ENCODE measurements around the gene PLA2G4F.
A peak's percentile ranks its signal among the peaks of the same experiment; 100 is the strongest.

The PLA2G4F gene

DNA sequence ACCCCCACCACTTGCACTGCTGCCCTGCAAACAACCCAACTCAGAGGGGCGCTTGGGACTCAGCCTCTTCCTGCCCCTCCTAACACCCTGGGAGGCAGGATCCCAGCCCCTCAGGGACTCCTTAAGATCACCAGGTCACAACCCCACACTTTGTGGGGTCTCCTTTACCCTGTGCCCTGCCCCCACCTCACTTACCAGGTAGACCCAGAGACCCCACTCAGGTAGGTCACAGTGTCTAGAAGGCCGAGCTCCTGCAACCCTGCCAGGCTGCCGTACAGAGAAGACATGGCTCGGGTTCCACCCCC is 9.1 kb downstream of the PLA2G4F start:
- DNase-seq (ENCODE audit: low read depth, low spot score): no peak

DNA sequence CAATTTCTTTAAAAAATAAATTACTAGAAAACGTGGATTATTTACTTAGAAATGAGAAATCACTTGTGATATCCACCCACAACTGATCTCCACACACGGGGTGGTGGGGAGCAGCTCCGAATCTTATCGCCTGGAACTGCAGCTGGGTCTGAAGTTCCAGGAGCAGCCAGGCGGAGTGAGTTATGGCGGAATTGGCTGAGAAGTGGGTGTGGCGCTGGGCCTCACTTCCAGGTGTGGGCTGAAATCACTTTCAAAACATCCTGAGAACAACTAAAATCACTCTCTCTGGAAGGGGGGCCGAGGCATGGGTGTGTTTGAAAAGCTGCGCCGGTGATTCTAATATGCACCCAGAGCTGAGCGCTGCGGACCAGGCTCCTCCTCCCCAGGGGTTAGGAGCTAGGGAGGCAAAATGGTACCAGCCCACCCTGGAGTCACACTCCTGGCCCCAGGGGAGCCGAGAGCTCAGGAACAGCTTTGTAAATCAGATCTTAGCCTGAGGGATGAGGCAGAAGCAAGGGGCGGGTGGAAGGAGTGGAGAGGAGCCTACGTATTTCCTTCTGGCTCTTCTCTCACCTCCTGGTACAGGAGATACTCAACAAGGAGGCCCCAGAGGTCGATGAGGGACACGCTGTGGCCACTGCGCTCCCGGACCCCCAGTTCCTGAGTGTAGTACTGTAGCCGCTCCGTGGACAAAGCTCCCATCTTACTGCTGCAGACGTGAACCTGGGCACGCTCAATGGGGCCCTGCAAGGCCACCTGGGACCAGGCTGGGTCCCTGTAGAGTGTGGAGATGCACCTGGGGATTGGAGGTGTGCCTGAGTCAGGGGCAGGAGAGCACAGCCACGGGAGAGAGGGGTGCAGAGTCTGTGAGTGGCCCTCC is 9.6 kb downstream of the PLA2G4F start:
- no peak for DNase-seq (ENCODE audit: low read depth, low spot score)

GRCh38 chr15:42145546-42146455 is 10.6 kb downstream of the PLA2G4F start:
- no peak for DNase-seq (ENCODE audit: low read depth, low spot score)

GRCh38 chr15:42144841-42145375 is 11.5 kb downstream of the PLA2G4F start:
- no peak for DNase-seq (ENCODE audit: low read depth, low spot score)

DNA sequence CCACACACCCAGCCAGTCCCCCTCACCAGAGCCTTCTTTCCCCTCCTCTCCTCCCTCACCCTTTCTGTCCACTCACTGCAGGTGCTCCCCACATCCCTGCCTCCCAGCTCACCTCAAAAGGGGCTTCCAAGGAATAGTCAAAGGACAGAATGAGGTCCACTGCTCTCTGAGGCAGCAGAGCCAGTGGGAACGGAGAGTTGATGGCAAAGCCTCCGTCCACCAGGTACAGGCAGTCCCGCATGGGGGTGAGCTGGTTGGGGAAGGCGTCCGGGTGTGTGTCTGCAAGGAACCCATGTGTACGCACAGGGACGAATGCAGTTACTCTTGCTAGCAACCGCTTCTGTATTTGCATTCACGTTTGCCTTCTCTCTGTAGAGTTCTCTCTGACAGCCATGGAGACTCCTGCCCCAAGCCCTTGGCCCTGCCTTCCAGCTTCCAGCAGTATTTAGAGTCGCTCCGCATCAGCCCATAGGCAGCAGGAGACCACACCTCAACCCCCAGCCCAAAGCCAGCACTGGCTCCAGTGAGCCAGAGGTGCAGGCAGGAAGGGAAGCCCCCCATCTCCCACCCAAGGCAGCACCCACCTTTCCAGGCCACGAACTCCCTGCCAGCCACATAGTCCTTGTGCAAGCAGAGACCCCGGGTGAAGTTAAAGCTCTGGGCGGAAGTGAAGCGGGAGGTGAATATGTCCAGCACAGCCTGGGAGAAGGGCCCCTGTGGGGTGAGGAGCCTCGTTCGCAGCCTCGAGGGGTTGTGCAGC is 12.4 kb downstream of the PLA2G4F start:
- no peak for DNase-seq (ENCODE audit: low read depth, low spot score)

DNA sequence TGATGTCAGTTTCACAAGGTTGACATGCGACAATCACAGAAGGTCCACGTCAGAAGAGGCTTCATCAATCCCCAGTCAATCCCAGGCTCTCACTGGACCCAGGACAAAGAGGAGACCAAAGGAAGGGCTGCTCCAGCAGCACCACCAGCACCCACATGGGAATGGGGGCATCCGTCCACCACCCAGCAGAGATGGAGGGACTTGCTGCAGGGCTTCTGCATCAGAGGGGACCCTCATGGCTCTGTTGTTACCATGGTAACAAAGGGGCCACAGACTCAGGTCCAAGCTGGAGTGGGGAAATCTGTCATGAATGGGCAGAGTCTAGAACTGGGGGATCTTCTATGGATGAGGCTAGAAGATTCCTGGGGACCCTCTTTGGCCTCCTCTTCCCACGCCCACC is 13.1 kb downstream of the PLA2G4F start:
- DNase-seq (ENCODE audit: low read depth, low spot score): no peak

GRCh38 chr15:42141795-42142667 is 14.4 kb downstream of the PLA2G4F start:
- DNase-seq (ENCODE audit: low read depth, low spot score): no peak

DNA sequence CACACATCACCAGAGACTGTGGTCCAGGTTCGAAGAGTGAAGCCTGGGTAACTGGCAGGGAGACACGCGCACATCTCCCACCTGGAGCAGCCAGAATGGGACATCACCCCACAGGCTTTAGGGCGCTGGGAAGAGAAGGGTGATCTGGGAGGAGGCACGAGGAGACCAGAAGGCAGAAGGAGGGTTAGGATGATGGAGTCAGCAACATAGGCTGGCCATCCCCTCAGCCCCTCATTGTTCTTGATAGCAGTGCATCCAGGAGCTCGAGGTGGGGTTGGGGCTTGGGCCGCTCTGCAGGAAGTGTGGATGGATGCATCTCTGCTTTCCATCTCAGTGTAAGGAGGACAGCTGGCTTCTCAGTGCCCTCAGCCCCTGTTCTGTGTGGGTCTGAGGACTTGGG is 15.2 kb downstream of the PLA2G4F start:
- no peak for DNase-seq (ENCODE audit: low read depth, low spot score)

GRCh38 chr15:42140383-42141070 is 15.9 kb downstream of the PLA2G4F start:
- no peak for DNase-seq (ENCODE audit: low read depth, low spot score)

DNA sequence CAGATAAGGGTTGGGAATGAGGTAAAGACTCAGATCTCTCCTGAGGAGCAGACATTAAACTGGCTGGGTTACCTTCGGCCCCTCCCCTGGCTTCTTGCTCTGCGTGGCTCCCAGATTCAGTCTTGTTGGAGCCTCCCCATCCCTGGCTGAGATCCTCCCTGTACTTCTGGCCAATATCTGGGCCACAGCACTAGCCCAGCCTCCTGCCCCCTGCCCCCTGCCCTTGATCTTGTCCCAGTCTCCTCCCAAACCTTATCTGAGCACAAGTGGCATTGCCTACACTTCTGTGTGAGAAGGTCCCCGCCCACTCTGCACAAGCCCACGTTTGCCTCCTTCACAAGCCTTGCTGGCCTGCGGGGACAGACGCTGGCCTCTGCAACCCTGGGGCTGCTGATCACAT is 16.8 kb downstream of the PLA2G4F start:
- no peak for DNase-seq (ENCODE audit: low read depth, low spot score)

DNA sequence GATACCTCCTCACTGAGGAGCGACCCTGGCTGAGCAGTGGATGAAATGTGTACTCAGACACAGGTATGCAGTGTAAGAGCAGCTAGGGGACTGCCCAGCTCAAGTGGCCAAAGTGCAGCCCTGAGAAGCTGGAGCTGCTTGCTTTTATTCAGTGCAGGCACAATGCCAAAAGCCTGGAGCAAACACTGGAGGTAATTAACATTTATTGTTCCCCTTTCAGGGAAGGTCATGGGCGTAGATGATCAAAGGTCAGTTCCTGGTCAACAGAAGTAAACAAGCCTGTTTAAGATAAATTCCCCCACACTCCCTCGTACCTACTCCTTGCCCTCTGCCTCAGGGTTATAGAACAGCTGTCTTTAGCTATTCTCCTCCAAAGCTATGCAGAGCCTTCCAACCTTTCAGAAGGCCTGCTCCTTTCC is 17.5 kb downstream of the PLA2G4F start:
- DNase-seq (ENCODE audit: low read depth, low spot score): no peak

DNA sequence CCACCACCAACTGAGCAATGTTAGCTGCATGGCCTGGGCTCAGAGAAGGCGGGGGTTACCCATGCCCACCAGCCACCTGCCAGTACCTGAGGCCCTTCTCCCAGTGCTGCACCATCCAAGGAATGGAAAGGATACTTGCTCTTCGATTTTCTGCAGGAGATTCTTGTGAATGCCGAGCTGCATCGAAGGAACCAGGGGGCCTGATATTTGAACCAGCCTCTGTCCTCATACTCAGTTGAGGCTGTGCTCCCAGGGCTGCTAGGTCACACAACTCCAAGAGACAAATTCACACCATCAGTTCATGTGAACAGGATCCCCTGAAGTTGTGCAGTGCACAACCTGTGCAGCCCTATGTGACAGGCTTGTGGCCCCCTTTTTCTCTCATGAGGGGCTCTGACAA is 18.0 kb downstream of the PLA2G4F start:
- no peak for DNase-seq (ENCODE audit: low read depth, low spot score)

GRCh38 chr15:42137461-42138261 is 18.8 kb downstream of the PLA2G4F start:
- peak; percentile 67 for DNase-seq (ENCODE audit: low read depth, low spot score)

- no peak for DNase-seq (ENCODE audit: low read depth, low spot score)
These were observed 19.9 kb downstream of the PLA2G4F start for GRCh38 chr15:42136513-42136912.

DNA sequence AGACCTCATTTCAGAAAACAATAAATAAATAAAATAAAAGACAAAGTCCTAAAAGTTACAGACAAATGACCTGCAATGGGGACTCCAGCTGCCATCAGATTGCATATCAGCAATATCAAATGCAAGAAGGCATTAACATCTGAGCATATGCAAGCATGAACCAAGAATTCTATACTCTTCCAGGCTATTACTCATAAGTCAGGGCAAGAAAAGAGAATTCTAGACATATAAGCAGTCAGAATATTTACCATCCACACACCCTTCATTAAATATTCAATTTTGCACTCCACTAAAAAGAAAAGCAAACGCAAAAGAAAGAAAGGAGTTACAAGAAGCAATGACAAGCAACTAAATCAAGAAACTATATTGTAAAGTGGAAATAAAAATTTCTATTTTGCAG is 21.1 kb downstream of the PLA2G4F start:
- DNase-seq (ENCODE audit: low read depth, low spot score): no peak

DNA sequence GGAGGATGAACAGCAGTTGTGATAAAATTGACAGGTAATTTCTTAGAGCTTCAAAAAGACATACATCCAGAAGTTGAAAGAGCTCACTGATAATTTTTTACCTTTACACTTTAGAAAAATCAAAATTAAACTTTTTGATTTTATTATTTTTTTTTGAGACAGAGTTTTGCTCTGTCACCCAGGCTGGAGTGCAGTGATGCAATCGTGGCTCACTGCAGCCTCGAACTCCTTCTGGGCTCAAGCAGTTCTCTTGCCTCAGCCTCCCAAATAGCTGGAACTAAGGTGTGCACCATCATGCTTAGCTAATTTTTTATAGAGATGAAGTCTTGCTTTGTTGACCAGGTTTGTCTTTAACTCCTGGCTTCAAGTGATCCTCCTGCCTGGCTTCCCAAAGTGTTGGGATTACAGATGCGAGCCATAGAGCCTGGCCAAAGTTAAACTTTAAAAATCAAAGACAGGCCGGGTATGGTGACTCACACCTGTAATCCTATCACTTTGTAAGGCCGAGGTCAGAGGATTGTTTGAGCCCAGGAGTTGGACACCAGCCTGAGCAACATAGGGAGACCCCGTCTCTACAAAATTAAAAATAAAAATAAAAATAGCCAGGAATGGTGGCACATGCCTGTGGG is 21.7 kb downstream of the PLA2G4F start:
- no peak for DNase-seq (ENCODE audit: low read depth, low spot score)

DNA sequence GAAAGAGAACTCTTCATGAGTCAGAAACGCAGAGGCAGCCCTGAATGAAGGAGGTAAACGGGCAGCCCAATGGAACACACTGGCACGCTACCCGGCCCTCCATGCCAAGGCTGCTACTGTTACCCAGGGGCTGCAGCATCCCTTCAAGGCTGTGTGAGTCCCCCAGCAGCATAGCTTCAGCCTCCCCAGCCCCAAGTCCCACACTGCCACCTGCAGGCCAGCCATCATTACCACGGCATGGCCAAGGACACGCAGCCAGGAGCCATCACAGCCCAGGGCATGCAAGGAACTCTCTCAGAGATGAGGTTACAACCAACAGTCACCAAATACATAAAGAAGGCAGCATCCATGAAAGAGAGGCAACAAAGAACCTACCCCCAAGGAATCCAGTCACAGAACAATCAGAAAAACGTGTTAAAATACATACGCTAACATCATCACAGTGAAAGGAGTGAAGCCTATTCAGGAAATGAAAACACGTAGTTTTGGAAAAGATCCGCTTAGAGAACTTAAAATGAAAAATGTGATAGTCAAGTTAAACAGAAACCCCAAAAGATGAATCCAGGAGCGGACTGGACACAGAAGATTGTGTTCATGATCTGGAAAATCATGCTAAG is 22.4 kb downstream of the PLA2G4F start:
- DNase-seq (ENCODE audit: low read depth, low spot score): peak; percentile 44

DNA sequence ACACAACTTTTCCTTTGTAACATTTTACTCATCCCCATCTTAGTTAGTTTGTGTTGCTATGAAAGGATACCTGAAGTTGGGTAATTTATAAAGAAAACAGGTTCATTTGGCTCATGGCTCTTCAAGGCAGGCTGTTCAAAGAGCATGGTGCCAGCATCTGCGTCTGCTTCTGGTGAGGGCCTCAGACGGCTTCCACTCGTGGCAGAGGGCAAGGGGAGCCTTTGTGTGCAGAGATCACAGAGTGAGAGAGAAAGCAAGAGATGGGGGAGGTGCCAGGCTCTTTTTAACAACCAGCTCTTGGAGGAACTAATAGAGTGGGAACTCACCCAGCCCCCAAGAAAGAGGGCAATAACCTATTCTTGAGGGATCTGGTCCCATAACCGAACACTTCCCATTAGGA is 23.1 kb downstream of the PLA2G4F start:
- no peak for DNase-seq (ENCODE audit: low read depth, low spot score)
